ENCODE measurements around the gene CD6.

CD6 gene

DNA sequence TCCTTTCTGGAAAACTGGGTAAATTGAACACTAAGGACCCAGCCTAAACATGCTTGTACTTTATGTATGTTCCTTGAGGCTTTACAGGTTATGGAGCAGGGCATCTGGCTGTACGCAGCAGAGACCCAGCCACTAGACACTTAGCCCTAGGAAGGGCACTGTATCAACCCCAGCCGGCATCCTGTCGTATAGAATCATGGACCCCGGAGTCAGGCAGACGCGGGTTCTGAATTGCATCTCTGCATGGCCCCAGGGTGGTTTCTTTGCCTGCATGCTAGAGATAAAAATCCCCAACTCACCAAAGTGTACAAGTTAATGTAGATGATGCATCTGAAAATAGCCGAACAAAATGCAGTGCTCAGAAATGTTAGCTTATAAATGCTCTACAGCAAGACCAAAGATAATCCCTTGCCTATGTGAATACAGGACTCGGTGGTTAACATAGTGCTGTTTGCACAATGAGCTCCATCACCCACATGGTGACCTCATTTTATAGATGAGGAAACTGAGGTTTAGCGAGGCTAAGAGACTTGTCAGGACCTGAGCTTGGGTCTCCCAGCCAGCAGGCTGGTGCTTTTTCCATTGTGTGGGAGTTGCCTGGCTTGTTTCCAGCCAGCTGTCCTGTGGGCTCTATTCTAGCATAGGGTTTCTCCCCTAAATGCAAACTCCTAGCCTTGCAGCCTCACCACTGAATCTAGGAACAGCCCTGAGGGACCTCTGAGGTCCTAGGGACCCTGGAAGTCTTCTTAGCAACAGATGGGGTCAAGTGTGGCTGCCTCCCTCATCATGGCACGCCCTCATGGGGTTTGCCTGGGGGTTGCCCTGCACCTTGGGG is 7.3 kb downstream of the CD6 start:
- no peak overlapping the region for H3K4me3 ChIP-seq (ENCODE audit: control insufficient read depth, low read depth, low read length)
- TF ChIP-seq, protein P1, sequence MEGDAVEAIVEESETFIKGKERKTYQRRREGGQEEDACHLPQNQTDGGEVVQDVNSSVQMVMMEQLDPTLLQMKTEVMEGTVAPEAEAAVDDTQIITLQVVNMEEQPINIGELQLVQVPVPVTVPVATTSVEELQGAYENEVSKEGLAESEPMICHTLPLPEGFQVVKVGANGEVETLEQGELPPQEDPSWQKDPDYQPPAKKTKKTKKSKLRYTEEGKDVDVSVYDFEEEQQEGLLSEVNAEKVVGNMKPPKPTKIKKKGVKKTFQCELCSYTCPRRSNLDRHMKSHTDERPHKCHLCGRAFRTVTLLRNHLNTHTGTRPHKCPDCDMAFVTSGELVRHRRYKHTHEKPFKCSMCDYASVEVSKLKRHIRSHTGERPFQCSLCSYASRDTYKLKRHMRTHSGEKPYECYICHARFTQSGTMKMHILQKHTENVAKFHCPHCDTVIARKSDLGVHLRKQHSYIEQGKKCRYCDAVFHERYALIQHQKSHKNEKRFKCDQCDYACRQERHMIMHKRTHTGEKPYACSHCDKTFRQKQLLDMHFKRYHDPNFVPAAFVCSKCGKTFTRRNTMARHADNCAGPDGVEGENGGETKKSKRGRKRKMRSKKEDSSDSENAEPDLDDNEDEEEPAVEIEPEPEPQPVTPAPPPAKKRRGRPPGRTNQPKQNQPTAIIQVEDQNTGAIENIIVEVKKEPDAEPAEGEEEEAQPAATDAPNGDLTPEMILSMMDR (IDR thresholded peaks at IDR 0.05; ENCODE audit: control insufficient read depth, insufficient read depth, low read depth, low read length, missing control alignments), result no peak
- no peak for DNase-seq (ENCODE audit: low read depth)

GRCh38 chr11:60981515-60981914 is 10.0 kb downstream of the CD6 start:
- no peak for DNase-seq (ENCODE audit: low read depth)
- TF ChIP-seq, protein P1 (IDR thresholded peaks at IDR 0.05; ENCODE audit: control insufficient read depth, insufficient read depth, low read depth, low read length, missing control alignments), result no peak
- no peak overlapping the region for H3K4me3 ChIP-seq (ENCODE audit: control insufficient read depth, low read depth, low read length)

DNA sequence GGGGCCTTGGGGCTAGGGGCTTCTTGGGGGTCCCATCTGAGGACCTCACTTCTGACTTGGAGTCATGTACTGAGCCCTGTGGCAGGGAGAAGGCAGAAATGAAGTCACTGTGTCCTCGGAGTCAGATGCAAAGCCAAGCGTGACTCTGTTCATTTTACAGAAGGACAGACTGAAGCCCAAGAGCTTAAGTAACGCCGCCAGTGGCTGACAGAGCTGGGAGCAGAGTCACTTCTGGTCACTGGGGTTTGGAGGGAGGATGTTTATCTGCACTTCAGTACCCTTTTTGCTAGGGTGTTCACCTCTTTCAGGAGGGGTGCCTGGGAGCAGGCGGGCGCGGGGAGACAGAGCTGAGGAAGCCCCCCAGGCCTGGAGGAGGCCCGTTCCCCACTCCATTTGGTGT is 10.7 kb downstream of the CD6 start:
- TF ChIP-seq, protein P1 (IDR thresholded peaks at IDR 0.05; ENCODE audit: control insufficient read depth, insufficient read depth, low read depth, low read length, missing control alignments), result no peak
- no peak for DNase-seq (ENCODE audit: low read depth)

GRCh38 chr11:60984149-60984548 is 12.7 kb downstream of the CD6 start:
- no peak overlapping the region for H3K4me3 ChIP-seq (ENCODE audit: control insufficient read depth, low read depth, low read length)
- no peak for DNase-seq (ENCODE audit: low read depth)
- TF ChIP-seq, protein P1 (IDR thresholded peaks at IDR 0.05; ENCODE audit: control insufficient read depth, insufficient read depth, low read depth, low read length, missing control alignments), result no peak

More for the DNA sequence above, 10.7 kb downstream of the CD6 start:
- H3K4me3 ChIP-seq (ENCODE audit: control insufficient read depth, low read depth, low read length), result no peak overlapping the region

DNA sequence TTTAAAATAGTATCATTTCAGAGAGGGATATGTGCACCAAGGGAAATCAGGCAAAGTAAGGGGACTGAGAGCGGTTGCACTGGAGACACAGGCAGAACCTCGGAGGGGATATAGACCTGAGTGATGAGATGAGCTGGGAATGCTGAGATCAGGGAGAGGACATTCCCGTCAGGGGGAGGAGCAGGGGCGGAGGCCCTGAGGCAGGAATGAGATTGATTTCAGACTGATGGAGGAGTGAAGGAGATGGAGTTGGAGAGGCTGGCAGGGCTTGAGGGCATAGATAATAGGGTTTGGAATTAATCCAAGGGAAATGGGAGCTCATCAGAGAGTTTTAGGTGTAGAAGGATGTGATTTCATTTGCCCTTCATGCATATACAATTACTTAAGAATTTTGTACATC is 13.2 kb downstream of the CD6 start:
- TF ChIP-seq, protein P1 (IDR thresholded peaks at IDR 0.05; ENCODE audit: control insufficient read depth, insufficient read depth, low read depth, low read length, missing control alignments), result no peak
- no peak for DNase-seq (ENCODE audit: low read depth)
- H3K4me3 ChIP-seq (ENCODE audit: control insufficient read depth, low read depth, low read length), result no peak overlapping the region

- H3K4me3 ChIP-seq (ENCODE audit: control insufficient read depth, low read depth, low read length), result no peak overlapping the region
- TF ChIP-seq, protein P1 (IDR thresholded peaks at IDR 0.05; ENCODE audit: control insufficient read depth, insufficient read depth, low read depth, low read length, missing control alignments), result no peak
- DNase-seq (ENCODE audit: low read depth), result no peak
These were observed 14.0 kb downstream of the CD6 start for GRCh38 chr11:60985501-60985900.

Measured in AG09309 (cell line).